ENCODE results near the gene ACOX3.

ACOX3 gene

DNA sequence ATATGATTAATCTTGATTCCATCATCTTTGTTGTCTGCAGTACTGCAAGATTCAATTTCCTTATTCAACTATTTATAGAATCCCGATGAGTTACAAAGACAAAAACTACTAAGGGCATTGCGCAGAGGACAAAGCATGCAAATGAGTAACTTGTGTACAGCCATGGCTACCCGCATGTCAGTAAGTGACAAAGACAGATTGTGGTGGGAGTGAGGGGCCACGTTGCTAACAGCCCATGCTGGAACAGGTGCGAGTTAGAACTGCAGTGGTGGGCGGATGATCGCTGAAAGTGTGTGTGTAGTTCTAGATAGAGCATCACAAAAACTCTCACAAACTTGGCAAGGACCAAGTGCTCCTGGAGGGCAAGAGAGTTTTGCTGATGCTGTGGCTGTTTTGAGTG lies 49.5 kb downstream of the ACOX3 start:
- Histone ChIP-seq H3K9me2 (ENCODE audit: low read depth, low read length) (no peaks in the 10 kb centered on the region), H3K9me3 (ENCODE audit: low read length) (no peaks in the 10 kb centered on the region), H3K4me1 (ENCODE audit: insufficient read depth, low read length, severe bottlenecking) (peaks cover 68% of the 10 kb centered on the region), H3K79me2 (ENCODE audit: insufficient read depth, low read length) (no peaks in the 10 kb centered on the region), H3K27me3 (ENCODE audit: insufficient read depth, low read length) (no peaks in the 10 kb centered on the region), H3F3A (ENCODE audit: insufficient read depth, low read length) (peaks cover 5% of the 10 kb centered on the region; the same call in 1 of the 2 replicates), H3K4me3 (ENCODE audit: low read depth, low read length, poor library complexity, severe bottlenecking) (peak overlapping the region; percentile 32), H3K27ac (ENCODE audit: low read depth, low read length, poor library complexity, severe bottlenecking) (peak overlapping the region; percentile 100), H3K4me2 (ENCODE audit: low read length) (peak overlapping the region; percentile 59; the same call in 1 of the 2 replicates), H4K20me1 (ENCODE audit: insufficient read depth, low read length) (no peaks in the 10 kb centered on the region), H3K9ac (ENCODE audit: low read length) (peak overlapping the region; percentile 70; the same call in 1 of the 2 replicates), H2AFZ (ENCODE audit: low read length) (no peak overlapping the region), H3K36me3 (ENCODE audit: insufficient read depth, low read length) (peaks cover 6% of the 10 kb centered on the region; the same call in 1 of the 2 replicates)
- TF ChIP-seq, protein P1, sequence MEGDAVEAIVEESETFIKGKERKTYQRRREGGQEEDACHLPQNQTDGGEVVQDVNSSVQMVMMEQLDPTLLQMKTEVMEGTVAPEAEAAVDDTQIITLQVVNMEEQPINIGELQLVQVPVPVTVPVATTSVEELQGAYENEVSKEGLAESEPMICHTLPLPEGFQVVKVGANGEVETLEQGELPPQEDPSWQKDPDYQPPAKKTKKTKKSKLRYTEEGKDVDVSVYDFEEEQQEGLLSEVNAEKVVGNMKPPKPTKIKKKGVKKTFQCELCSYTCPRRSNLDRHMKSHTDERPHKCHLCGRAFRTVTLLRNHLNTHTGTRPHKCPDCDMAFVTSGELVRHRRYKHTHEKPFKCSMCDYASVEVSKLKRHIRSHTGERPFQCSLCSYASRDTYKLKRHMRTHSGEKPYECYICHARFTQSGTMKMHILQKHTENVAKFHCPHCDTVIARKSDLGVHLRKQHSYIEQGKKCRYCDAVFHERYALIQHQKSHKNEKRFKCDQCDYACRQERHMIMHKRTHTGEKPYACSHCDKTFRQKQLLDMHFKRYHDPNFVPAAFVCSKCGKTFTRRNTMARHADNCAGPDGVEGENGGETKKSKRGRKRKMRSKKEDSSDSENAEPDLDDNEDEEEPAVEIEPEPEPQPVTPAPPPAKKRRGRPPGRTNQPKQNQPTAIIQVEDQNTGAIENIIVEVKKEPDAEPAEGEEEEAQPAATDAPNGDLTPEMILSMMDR (IDR thresholded peaks at IDR 0.05; ENCODE audit: low read length) = no peak
- no peak for TF ChIP-seq EZH2 (IDR thresholded peaks at IDR 0.05; ENCODE audit: borderline replicate concordance, low read length)

DNA sequence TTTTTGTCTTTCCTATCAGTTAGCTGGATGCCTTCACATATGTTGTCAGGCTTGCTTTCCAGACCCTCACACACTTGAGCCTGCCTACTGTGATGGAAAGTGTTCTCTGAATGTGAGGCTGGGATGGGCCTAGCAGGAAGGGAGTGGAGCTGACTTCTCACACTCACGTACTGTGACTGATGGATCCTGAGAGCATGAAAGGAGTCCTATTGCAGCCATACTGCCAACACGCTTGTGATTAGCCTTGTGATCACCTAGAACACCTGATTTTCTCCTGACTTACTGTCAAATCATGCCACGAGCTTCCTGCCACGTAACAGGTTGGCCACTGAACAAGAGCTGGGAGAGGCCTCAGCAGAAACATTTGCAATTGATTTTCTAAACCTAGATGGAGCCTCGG lies 49.9 kb downstream of the ACOX3 start:
- TF ChIP-seq, protein P1 (IDR thresholded peaks at IDR 0.05; ENCODE audit: low read length) = no peak
- TF ChIP-seq EZH2 (IDR thresholded peaks at IDR 0.05; ENCODE audit: borderline replicate concordance, low read length) = no peak

DNA sequence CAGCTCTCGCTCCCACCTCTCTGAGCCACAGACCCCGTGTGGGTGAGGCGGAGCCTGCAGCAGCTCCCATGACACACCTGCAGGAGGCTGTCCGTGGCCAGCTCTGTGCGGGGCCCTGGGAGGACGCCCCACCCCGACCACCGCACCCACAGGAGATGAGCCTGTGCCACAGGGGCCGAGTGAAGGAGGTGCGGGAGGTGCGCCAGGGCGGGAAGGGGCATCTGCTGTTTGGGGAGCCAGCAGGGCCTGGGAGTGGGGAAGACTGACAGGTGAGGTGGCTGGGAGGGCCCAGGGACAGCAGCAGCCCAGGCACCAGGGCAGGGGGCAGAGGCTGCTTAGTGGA lies 52.0 kb downstream of the ACOX3 start:
- H3K4me3 ChIP-seq (ENCODE audit: low read depth, low read length, poor library complexity, severe bottlenecking) = no peak overlapping the region
- H3K27ac ChIP-seq (ENCODE audit: low read depth, low read length, poor library complexity, severe bottlenecking) = no peak overlapping the region
- H3K4me1 ChIP-seq (ENCODE audit: insufficient read depth, low read length, severe bottlenecking) = peaks cover 67% of the 10 kb centered on the region
- no peak overlapping the region for H3K4me2 ChIP-seq (ENCODE audit: low read length)
- peaks cover 5% of the 10 kb centered on the region; the same call in 1 of the 2 replicates for H3F3A ChIP-seq (ENCODE audit: insufficient read depth, low read length)
- TF ChIP-seq, protein P1 (IDR thresholded peaks at IDR 0.05; ENCODE audit: low read length) = no peak
- TF ChIP-seq EZH2 (IDR thresholded peaks at IDR 0.05; ENCODE audit: borderline replicate concordance, low read length) = no peak
- H3K9me2 ChIP-seq (ENCODE audit: low read depth, low read length) = no peaks in the 10 kb centered on the region
- H3K36me3 ChIP-seq (ENCODE audit: insufficient read depth, low read length) = peaks cover 6% of the 10 kb centered on the region
- no peaks in the 10 kb centered on the region for H4K20me1 ChIP-seq (ENCODE audit: insufficient read depth, low read length)
- H3K79me2 ChIP-seq (ENCODE audit: insufficient read depth, low read length) = no peaks in the 10 kb centered on the region
- no peaks in the 10 kb centered on the region for H3K9me3 ChIP-seq (ENCODE audit: low read length)
- no peaks in the 10 kb centered on the region for H3K27me3 ChIP-seq (ENCODE audit: insufficient read depth, low read length)
- H3K9ac ChIP-seq (ENCODE audit: low read length) = no peak overlapping the region
- no peak overlapping the region for H2AFZ ChIP-seq (ENCODE audit: low read length)

More for the DNA sequence above, 49.9 kb downstream of the ACOX3 start:
- Histone ChIP-seq H3K27me3 (ENCODE audit: insufficient read depth, low read length) (no peaks in the 10 kb centered on the region), H3K4me3 (ENCODE audit: low read depth, low read length, poor library complexity, severe bottlenecking) (no peak overlapping the region), H3K4me2 (ENCODE audit: low read length) (peak overlapping the region; percentile 57; the same call in 1 of the 2 replicates), H3K9ac (ENCODE audit: low read length) (peak overlapping the region; percentile 62), H3K36me3 (ENCODE audit: insufficient read depth, low read length) (peaks cover 6% of the 10 kb centered on the region; the same call in 1 of the 2 replicates), H3K27ac (ENCODE audit: low read depth, low read length, poor library complexity, severe bottlenecking) (peak overlapping the region; percentile 100), H4K20me1 (ENCODE audit: insufficient read depth, low read length) (no peaks in the 10 kb centered on the region), H3F3A (ENCODE audit: insufficient read depth, low read length) (peaks cover 5% of the 10 kb centered on the region; the same call in 1 of the 2 replicates), H3K9me2 (ENCODE audit: low read depth, low read length) (no peaks in the 10 kb centered on the region), H2AFZ (ENCODE audit: low read length) (no peak overlapping the region), H3K4me1 (ENCODE audit: insufficient read depth, low read length, severe bottlenecking) (peaks cover 64% of the 10 kb centered on the region), H3K9me3 (ENCODE audit: low read length) (no peaks in the 10 kb centered on the region), H3K79me2 (ENCODE audit: insufficient read depth, low read length) (no peaks in the 10 kb centered on the region)
